Caco-2 (cell line): ENCODE results near the gene COPS6. TPM values are rescaled to one million over a fixed set of nuclear protein-coding genes. Genes with fewer than 3 reads are reported as not detected.
A peak's percentile ranks its signal among the peaks of the same experiment; 100 is the strongest.

Experiments used
- BruUV-seq: library from RNA; stranded (reverse); fragments of 400-500 nt; replicated peaks from 2 replicates; lab custom pipeline; 2021; lab: Mats Ljungman, UMichigan
- CTCF ChIA-PET: fragments of 300-600 bp; sonication (Branson Sonifier 250); formaldehyde crosslinking; loops from one replicate; lab custom pipeline; 2022; ENCODE audit warnings: antibody characterized with exemption; lab: Charles Lee
- POLR2A ChIA-PET: fragments of 300-600 bp; sonication (Branson Sonifier 250); formaldehyde crosslinking; loops from one replicate; lab custom pipeline; 2022; ENCODE audit warnings: antibody characterized with exemption; lab: Charles Lee
- DNase-seq, 2 experiments: peaks; one replicate each; pipeline versions ENCODE4 v3.0.0 to v3.0.0-alpha.2; 2020 to 2022
- H3K27me3 ChIP-seq: replicated peaks from 2 replicates; pipeline ENCODE4 v1.6.0; 2011; ENCODE audit warnings: low read length; ENCODE audit not compliant: control insufficient read depth, insufficient read depth
- H3K36me3 ChIP-seq: 2 replicates; pipeline ENCODE4 v1.5.1; 2011; ENCODE audit warnings: low read length; ENCODE audit not compliant: control insufficient read depth, insufficient read depth
- H3K4me1 ChIP-seq: fragments of 250-450 bp; sonication (Bioruptor Pico); 2 replicates; pipeline ENCODE4 v1.5.1; 2020; ENCODE audit warnings: mild to moderate bottlenecking
- H3K4me3 ChIP-seq: 2 replicates; pipeline ENCODE4 v1.5.1; 2011; ENCODE audit warnings: low read depth, mild to moderate bottlenecking, control low read depth, low read length
- H3K9me3 ChIP-seq: fragments of 250-450 bp; sonication (Bioruptor Pico); 2 replicates; pipeline ENCODE4 v1.5.1; 2020; ENCODE audit warnings: mild to moderate bottlenecking, moderate library complexity
- H3K27ac Mint-ChIP-seq: one replicate; pipeline ENCODE4 v1.8.0; 2022; ENCODE audit warnings: mixed read lengths; ENCODE audit not compliant: unreplicated experiment
- H3K27me3 Mint-ChIP-seq: one replicate; pipeline ENCODE4 v1.8.0; 2022; ENCODE audit warnings: mixed read lengths; ENCODE audit not compliant: insufficient read depth, unreplicated experiment
- H3K36me3 Mint-ChIP-seq: one replicate; pipeline ENCODE4 v1.8.0; 2022; ENCODE audit warnings: mild to moderate bottlenecking, mixed read lengths; ENCODE audit not compliant: insufficient read depth, unreplicated experiment
- H3K4me1 Mint-ChIP-seq: one replicate; pipeline ENCODE4 v1.8.0; 2022; ENCODE audit warnings: low read depth, mixed read lengths; ENCODE audit not compliant: unreplicated experiment
- H3K4me3 Mint-ChIP-seq: one replicate; pipeline ENCODE4 v1.8.0; 2022; ENCODE audit warnings: mild to moderate bottlenecking, moderate library complexity, mixed read lengths; ENCODE audit not compliant: unreplicated experiment
- H3K9me3 Mint-ChIP-seq: one replicate; pipeline ENCODE4 v1.8.0; 2022; ENCODE audit warnings: mixed read lengths; ENCODE audit not compliant: unreplicated experiment
- intact Hi-C: fragments of 100-400 bp; cut with micrococcal nuclease; formaldehyde crosslinking; loops from one replicate; pipeline ENCODE4 v1.10.0; 2022; ENCODE audit not compliant: unreplicated experiment
- total RNA-seq: library from RNA; stranded (reverse); gene quantifications from 2 replicates; pipeline ENCODE4 v1.2.3, GENCODE V29; 2022
- TF ChIP-seq, protein P1 (sequence below), 2 experiments: fragments of 200-600 bp in 1 of 2; IDR thresholded peaks; 1 replicate in 1 of 2; 2 replicates in 1 of 2; pipeline versions ENCODE4 v1.5.1 to v1.8.0; 2011 to 2022; ENCODE audit warnings: antibody characterized with exemption in 1 of 2, control low read depth in 1 of 2, inconsistent platforms in 1 of 2, low read depth in 1 of 2, low read length in 1 of 2, mild to moderate bottlenecking in 1 of 2, moderate library complexity in 1 of 2; ENCODE audit not compliant: insufficient read depth in 1 of 2, severe bottlenecking in 1 of 2, unreplicated experiment in 1 of 2

The COPS6 gene
- total RNA-seq, 1 experiment from 2014 or later = 142 TPM

DNA sequence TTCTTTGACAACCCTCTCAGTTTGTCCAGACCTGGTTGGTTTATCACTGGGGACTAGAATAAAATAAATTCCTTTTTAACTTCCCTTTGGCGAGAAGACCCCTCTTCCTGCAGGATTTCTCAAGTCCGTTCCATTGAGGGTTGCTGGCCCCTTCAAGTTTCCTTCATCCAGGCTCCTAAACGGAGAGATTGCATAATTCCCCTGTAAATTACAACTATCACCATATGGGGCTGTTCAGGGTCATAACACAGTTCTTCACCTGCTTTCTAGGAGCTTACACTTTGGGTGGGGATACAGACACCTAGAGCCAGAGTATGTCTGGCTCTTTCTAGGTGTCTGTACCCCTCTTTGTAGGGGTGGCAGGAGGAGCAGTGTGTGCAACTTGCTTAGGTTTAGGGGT lies 3.3 kb upstream of the COPS6 start:
- Mint-ChIP-seq H3K27me3 (no peaks in the 10 kb centered on the region), H3K4me3 (no peak overlapping the region), H3K27ac (no peak overlapping the region), H3K9me3 (no peaks in the 10 kb centered on the region), H3K36me3 (peaks cover 42% of the 10 kb centered on the region), H3K4me1 (peaks cover 16% of the 10 kb centered on the region)
- DNase-seq = no peak
- BruUV-seq = no TSS peak
- intact Hi-C loops = no loop called here
- ChIA-PET CTCF (no interaction called here), POLR2A (no interaction called here)
- Histone ChIP-seq H3K36me3 (no peaks in the 10 kb centered on the region), H3K4me1 (peaks cover 11% of the 10 kb centered on the region; the same call in 1 of the 2 replicates), H3K27me3 (no peaks in the 10 kb centered on the region), H3K9me3 (no peaks in the 10 kb centered on the region), H3K4me3 (no peak overlapping the region)
- TF ChIP-seq, protein P1, sequence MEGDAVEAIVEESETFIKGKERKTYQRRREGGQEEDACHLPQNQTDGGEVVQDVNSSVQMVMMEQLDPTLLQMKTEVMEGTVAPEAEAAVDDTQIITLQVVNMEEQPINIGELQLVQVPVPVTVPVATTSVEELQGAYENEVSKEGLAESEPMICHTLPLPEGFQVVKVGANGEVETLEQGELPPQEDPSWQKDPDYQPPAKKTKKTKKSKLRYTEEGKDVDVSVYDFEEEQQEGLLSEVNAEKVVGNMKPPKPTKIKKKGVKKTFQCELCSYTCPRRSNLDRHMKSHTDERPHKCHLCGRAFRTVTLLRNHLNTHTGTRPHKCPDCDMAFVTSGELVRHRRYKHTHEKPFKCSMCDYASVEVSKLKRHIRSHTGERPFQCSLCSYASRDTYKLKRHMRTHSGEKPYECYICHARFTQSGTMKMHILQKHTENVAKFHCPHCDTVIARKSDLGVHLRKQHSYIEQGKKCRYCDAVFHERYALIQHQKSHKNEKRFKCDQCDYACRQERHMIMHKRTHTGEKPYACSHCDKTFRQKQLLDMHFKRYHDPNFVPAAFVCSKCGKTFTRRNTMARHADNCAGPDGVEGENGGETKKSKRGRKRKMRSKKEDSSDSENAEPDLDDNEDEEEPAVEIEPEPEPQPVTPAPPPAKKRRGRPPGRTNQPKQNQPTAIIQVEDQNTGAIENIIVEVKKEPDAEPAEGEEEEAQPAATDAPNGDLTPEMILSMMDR (IDR thresholded peaks at IDR 0.05; ENCODE audit: insufficient read depth in 1 of 2, low read depth in 1 of 2, low read length in 1 of 2, severe bottlenecking in 1 of 2, unreplicated experiment in 1 of 2) = no peak

DNA sequence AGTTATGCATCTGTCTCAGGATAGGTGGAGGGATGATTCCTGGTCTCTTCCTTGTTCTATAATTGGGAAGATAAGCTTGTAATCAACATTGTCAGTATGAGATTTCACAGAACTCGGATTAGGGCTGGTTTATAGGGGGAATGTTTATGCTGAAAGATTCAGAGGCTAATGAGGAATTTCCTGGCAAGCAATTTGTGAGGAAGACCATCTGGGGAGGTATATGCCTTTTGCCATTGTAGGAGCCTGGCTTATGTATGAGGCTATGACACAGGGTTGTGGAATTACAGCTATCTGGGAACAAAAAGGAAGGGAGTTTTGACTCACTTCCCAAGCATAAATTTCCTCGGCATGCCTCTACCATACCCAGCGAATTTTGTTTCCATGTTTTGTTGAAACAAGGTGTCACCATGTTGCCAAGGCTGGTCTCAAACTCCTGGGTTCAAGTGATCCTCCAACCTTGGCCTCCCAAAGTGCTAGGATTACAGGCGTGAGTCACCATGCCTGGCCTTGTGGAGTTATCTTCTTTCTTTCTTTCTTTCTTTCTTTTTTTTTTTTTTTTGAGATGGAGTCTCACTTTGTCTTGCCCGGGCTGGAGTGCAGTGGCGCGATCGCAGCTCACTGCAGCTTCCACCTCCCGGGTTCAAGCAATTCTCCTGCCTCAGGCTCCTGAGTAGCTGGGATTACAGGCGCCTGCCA lies 1.6 kb upstream of the COPS6 start:
- Mint-ChIP-seq H3K9me3 (no peaks in the 10 kb centered on the region), H3K36me3 (peaks cover 42% of the 10 kb centered on the region), H3K27ac (no peak overlapping the region), H3K4me1 (peaks cover 16% of the 10 kb centered on the region), H3K27me3 (no peaks in the 10 kb centered on the region), H3K4me3 (peak overlapping the region; percentile 50)
- Histone ChIP-seq H3K36me3 (peaks cover 2% of the 10 kb centered on the region; the same call in 1 of the 2 replicates), H3K27me3 (no peaks in the 10 kb centered on the region), H3K4me1 (peaks cover 11% of the 10 kb centered on the region; the same call in 1 of the 2 replicates), H3K4me3 (no peak overlapping the region), H3K9me3 (no peaks in the 10 kb centered on the region)
- TF ChIP-seq, protein P1 (IDR thresholded peaks at IDR 0.05; ENCODE audit: insufficient read depth in 1 of 2, low read depth in 1 of 2, low read length in 1 of 2, severe bottlenecking in 1 of 2, unreplicated experiment in 1 of 2) = no peak
- intact Hi-C loops = no loop called here
- DNase-seq = no peak
- no TSS peak for BruUV-seq
- POLR2A ChIA-PET = interaction anchor here (0.6 kb wide), 1 partner anchor 72 kb away, joined by 3 read pairs; no protein-coding TSS in a partner anchor
- CTCF ChIA-PET = no interaction called here

DNA sequence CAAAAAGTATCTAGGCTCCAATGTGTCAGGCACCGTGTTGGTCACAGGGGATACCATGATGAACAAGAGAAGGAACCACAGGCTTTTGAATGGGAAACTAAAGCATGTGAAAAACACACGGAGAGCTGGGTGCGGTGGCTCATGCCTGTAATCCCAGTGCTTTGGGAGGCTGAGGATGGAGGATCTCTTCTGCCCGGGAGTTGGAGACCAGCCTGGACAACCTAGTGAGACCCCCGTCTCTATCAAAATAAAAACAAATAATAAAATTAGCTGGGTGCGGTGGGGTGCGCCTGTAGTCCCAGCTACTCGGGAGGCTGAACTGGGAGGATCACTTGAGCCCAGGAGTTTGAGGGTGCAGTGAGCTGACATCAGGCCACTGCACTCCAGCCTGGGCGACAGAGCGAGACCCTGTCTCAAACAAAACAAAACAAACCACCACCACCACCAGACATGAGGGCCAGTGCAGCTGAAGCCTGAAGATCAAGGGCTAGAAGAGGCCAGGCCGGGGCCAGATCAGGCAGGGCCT lies 611 bp upstream of the COPS6 start:
- BruUV-seq = TSS peak; percentile 18

More for the DNA sequence above, 611 bp upstream of the COPS6 start:
- H3K27me3 ChIP-seq = no peaks in the 10 kb centered on the region
- H3K4me3 ChIP-seq = peak overlapping the region; percentile 76
- Mint-ChIP-seq H3K27me3 (no peaks in the 10 kb centered on the region), H3K27ac (peak overlapping the region; percentile 71), H3K4me1 (peaks cover 9% of the 10 kb centered on the region), H3K9me3 (no peaks in the 10 kb centered on the region), H3K4me3 (peak overlapping the region; percentile 88), H3K36me3 (peaks cover 45% of the 10 kb centered on the region)
- 0 out of 2 replicates have a peak, but pooled peaks cover 7% of the 10 kb centered on the region for H3K4me1 ChIP-seq
- no peaks in the 10 kb centered on the region for H3K9me3 ChIP-seq
- intact Hi-C loops = loop anchor here (1.0 kb wide), 1 partner anchor 12 kb away; no protein-coding TSS in a partner anchor
- DNase-seq = no peak
- peaks cover 2% of the 10 kb centered on the region; the same call in 1 of the 2 replicates for H3K36me3 ChIP-seq
- POLR2A ChIA-PET = interaction anchor here (0.6 kb wide), 1 partner anchor 73 kb away, joined by 3 read pairs; no protein-coding TSS in a partner anchor
- TF ChIP-seq, protein P1 (IDR thresholded peaks at IDR 0.05; ENCODE audit: insufficient read depth in 1 of 2, low read depth in 1 of 2, low read length in 1 of 2, severe bottlenecking in 1 of 2, unreplicated experiment in 1 of 2) = no peak
- CTCF ChIA-PET = interaction anchor here (0.6 kb wide), 1 partner anchor 109 kb away, joined by 4 read pairs; no protein-coding TSS in a partner anchor
